ENCODE data around the gene TNFAIP8. TPM values are rescaled to one million over a fixed set of nuclear protein-coding genes. Genes with fewer than 3 reads are reported as not detected.
A peak's percentile ranks its signal among the peaks of the same experiment; 100 is the strongest.

Gene TNFAIP8
- total and polyA plus RNA-seq, 2 of the 13 experiments (the other 11 are each of a cell fraction or from before 2014, with no cell fraction given), result 6.4 to 11.2 TPM

- BruUV-seq (replicated peaks), result no TSS peak
- Histone ChIP-seq H2AFZ (ENCODE audit: low read length) (peak overlapping the region; percentile 80), H3K9me3 (ENCODE audit: low read length) (no peaks in the 10 kb centered on the region), H3K36me3 (replicated peaks in 1 of 2; ENCODE audit: control insufficient read depth in 1 of 2, insufficient read depth in 2 of 2, low read length in 2 of 2) (no peaks in the 10 kb centered on the region), H3K4me1 (ENCODE audit: insufficient read depth, low read length) (peaks cover 41% of the 10 kb centered on the region), H3K27ac (ENCODE audit: extremely low read length, insufficient read depth, low read length) (no peak overlapping the region), H3K27me3 (ENCODE audit: control insufficient read depth in 1 of 2, insufficient read depth in 2 of 2, low read length in 2 of 2) (no peaks in the 10 kb centered on the region; a peak in 1 of 5 replicates), H3K79me2 (ENCODE audit: insufficient read depth, low read length) (no peaks in the 10 kb centered on the region), H3K9ac (ENCODE audit: insufficient read depth, low read depth, low read length) (no peak overlapping the region), H3K4me3 (replicated peaks in 1 of 3; ENCODE audit: insufficient read depth in 1 of 3, low read depth in 2 of 3, low read length in 3 of 3) (peak overlapping the region in 2 of 3 experiments; percentile 18 to 34; a peak in 4 of 6 replicates), H4K20me1 (ENCODE audit: insufficient read depth, low read length) (no peaks in the 10 kb centered on the region), H3K4me2 (ENCODE audit: low read depth, low read length) (peak overlapping the region; percentile 68)
- FAIRE-seq (peak; percentile 15), DNase-seq (ENCODE audit: low spot score) (peak; percentile 55), ATAC-seq (peak; percentile 83)
- intact Hi-C loops (cut with micrococcal nuclease; ENCODE audit: unreplicated experiment) (loop anchor here (5.0 kb wide), 1 partner anchor 307 kb away; no protein-coding TSS in a partner anchor), in situ Hi-C loops (cut with HindIII; ENCODE audit: extremely low pct_ligation_motif_present, low pct_unique_long_range_greater_than_20kb) (no loop called here)
- POLR2A ChIA-PET, result interaction anchor here (1.1 kb wide), 1 partner anchor 365 kb away, joined by 3 read pairs; the partner anchor contains the start of gene DMXL1
- WGBS (ENCODE audit: low lambda C conversion rate), result 20% methylated on average over 8 of the region's 8 CpGs
- CTCF ChIA-PET (ENCODE audit: low intra/inter-chr PET ratio, low total read pairs), result interaction anchor here (0.7 kb wide), 1 partner anchor 448 kb away, joined by 4 read pairs; no protein-coding TSS in a partner anchor
- TF ChIP-seq ZBTB4 (CRISPR knock-in tag; IDR thresholded peaks at IDR 0.05; ENCODE audit: borderline replicate concordance) (no peak), SMARCE1 (IDR thresholded peaks at IDR 0.05; ENCODE audit: borderline replicate concordance) (no peak), RORA (CRISPR knock-in tag; IDR thresholded peaks at IDR 0.05) (no peak), TGIF2 (CRISPR knock-in tag; IDR thresholded peaks at IDR 0.05) (no peak), MAFF (IDR thresholded peaks at IDR 0.05; ENCODE audit: low read depth, low read length) (0 out of 2 replicates have a peak, but pooled peaks have one; percentile 5), SMAD1 (CRISPR knock-in tag; IDR thresholded peaks at IDR 0.05; ENCODE audit: borderline replicate concordance, low read depth) (no peak), STAG1 (CRISPR knock-in tag; IDR thresholded peaks at IDR 0.05) (peak; percentile 70), ZBED4 (CRISPR knock-in tag; IDR thresholded peaks at IDR 0.05; ENCODE audit: borderline replicate concordance) (no peak), NFAT5 (CRISPR knock-in tag; IDR thresholded peaks at IDR 0.05) (no peak)
Observed at GRCh38 chr5:119435436-119436132, 79.8 kb downstream of the TNFAIP8 start.

All from HepG2 (cell line).